ENCODE data around the gene MAGEB17. TPM values are rescaled to one million over a fixed set of nuclear protein-coding genes. Genes with fewer than 3 reads are reported as not detected.

Gene MAGEB17
- total and polyA plus RNA-seq, 2 of the 8 experiments (the other 6 are each of a cell fraction or from before 2014, with no cell fraction given): 0.48 to 1.1 TPM

DNA sequence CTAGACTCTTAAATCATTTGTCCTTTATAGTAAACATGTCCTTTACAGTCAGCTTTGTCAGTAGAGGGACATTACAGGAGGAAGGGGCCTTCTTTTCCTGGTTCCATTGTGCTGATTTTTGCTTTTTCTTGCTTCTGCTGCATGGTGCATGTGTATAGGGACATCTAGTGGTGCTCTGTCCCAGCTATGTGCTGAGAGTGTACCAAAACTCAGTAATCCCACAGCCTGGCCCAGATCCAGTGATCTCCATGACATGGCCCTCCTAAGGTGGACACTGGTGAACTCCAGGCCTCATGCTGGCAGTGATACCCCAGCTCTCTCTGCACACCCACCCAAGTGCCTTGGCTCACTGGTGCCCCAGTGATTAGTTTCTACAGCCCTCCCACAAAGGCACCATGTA, 45.2 kb downstream of the MAGEB17 start:
- H3K79me2 ChIP-seq (ENCODE audit: control insufficient read depth in 1 of 2, insufficient read depth in 2 of 2, low read length in 2 of 2): no peaks in the 10 kb centered on the region
- DNase-seq (ENCODE audit: low read depth in 1 of 2, low spot score in 2 of 2) (no peak), FAIRE-seq (peak; percentile 28)
- H3K18ac ChIP-seq (ENCODE audit: extremely low read depth, low read length): peak overlapping the region; percentile 95
- H3K79me1 ChIP-seq (ENCODE audit: low read depth, low read length): no peaks in the 10 kb centered on the region
- no peak overlapping the region for H2BK15ac ChIP-seq (ENCODE audit: low read length)
- no peaks in the 10 kb centered on the region for H3K27me3 ChIP-seq (replicated peaks in 1 of 4; ENCODE audit: control insufficient read depth in 3 of 4, extremely low read depth in 1 of 4, insufficient read depth in 3 of 4, low read length in 3 of 4)
- no peak overlapping the region for H4K5ac ChIP-seq (ENCODE audit: insufficient read length, low read depth, low read length)
- H3K9me3 ChIP-seq (ENCODE audit: insufficient read depth in 2 of 2, low read depth in 1 of 2, low read length in 1 of 2): no peaks in the 10 kb centered on the region
- H2AK5ac ChIP-seq (ENCODE audit: low read depth, low read length): peak overlapping the region; percentile 98
- ChIA-PET POLR2A (ENCODE audit: partially characterized antibody) (interaction anchor here (1.5 kb wide), 1 partner anchor 365 kb away, joined by 4 read pairs; no protein-coding TSS in a partner anchor), CTCF (ENCODE audit: partially characterized antibody) (interaction anchor here (0.8 to 1.8 kb wide), 13 partner anchors 13 to 459 kb away, joined by 3 to 10 read pairs (median 4); partner anchors contain the start of gene GRPR)
- no peaks in the 10 kb centered on the region for H4K20me1 ChIP-seq (replicated peaks in 1 of 2; ENCODE audit: control insufficient read depth in 1 of 2, insufficient read depth in 2 of 2, low read length in 2 of 2)
- H3K4me1 ChIP-seq (replicated peaks in 1 of 4; ENCODE audit: control insufficient read depth in 3 of 4, insufficient read depth in 4 of 4, low read length in 3 of 4): peaks cover 2 to 16% (median 4%) of the 10 kb centered on the region in 4 experiments; a peak in 5 of 7 replicates
- no peak overlapping the region for H3K27ac ChIP-seq (ENCODE audit: low read depth, low read length)
- TF ChIP-seq, protein P1, sequence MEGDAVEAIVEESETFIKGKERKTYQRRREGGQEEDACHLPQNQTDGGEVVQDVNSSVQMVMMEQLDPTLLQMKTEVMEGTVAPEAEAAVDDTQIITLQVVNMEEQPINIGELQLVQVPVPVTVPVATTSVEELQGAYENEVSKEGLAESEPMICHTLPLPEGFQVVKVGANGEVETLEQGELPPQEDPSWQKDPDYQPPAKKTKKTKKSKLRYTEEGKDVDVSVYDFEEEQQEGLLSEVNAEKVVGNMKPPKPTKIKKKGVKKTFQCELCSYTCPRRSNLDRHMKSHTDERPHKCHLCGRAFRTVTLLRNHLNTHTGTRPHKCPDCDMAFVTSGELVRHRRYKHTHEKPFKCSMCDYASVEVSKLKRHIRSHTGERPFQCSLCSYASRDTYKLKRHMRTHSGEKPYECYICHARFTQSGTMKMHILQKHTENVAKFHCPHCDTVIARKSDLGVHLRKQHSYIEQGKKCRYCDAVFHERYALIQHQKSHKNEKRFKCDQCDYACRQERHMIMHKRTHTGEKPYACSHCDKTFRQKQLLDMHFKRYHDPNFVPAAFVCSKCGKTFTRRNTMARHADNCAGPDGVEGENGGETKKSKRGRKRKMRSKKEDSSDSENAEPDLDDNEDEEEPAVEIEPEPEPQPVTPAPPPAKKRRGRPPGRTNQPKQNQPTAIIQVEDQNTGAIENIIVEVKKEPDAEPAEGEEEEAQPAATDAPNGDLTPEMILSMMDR (IDR thresholded peaks at IDR 0.05; ENCODE audit: control extremely low read depth in 1 of 3, insufficient read depth in 1 of 3, low read depth in 1 of 3, low read length in 3 of 3): peak in 2 of 3 experiments; percentile 44 to 52; a peak in 3 of 4 replicates
- TF ChIP-seq SP4 (IDR thresholded peaks at IDR 0.05; ENCODE audit: low read length) (no peak), RAD21 (IDR thresholded peaks at IDR 0.05 in 1 of 2, conservative IDR thresholded peaks at IDR 0.05 in 1 of 2; ENCODE audit: low read depth in 2 of 2, low read length in 2 of 2) (peak; percentile 80 to 83), TCF12 (IDR thresholded peaks at IDR 0.05; ENCODE audit: low read depth, low read length) (no peak), HDAC2 (IDR thresholded peaks at IDR 0.05; ENCODE audit: borderline replicate concordance in 1 of 2, low read depth in 2 of 2, low read length in 2 of 2) (no peak), BCL11A (IDR thresholded peaks at IDR 0.05; ENCODE audit: low read depth in 2 of 2, low read length in 2 of 2) (no peak)
- H2BK5ac ChIP-seq (ENCODE audit: low read depth, low read length): peak overlapping the region; percentile 96; the same call in 1 of the 2 replicates
- H2AFZ ChIP-seq (ENCODE audit: low read length): no peak overlapping the region
- no peak overlapping the region for H3K4me2 ChIP-seq (ENCODE audit: insufficient read depth in 1 of 2, low read depth in 2 of 2, low read length in 2 of 2)
- peak overlapping the region; percentile 97 for H2BK12ac ChIP-seq (ENCODE audit: low read depth, low read length)
- no peak overlapping the region for H3K56ac ChIP-seq (replicated peaks; ENCODE audit: insufficient read length, low read depth, low read length)
- no peak overlapping the region for H3K14ac ChIP-seq (ENCODE audit: insufficient read length)
- H3K23me2 ChIP-seq (ENCODE audit: low read depth, low read length): no peaks in the 10 kb centered on the region
- no peak overlapping the region; the same call in 1 of the 2 replicates for H4K8ac ChIP-seq (ENCODE audit: extremely low read depth, insufficient read depth, low read length)
- peak overlapping the region; percentile 44 for H3K4ac ChIP-seq (replicated peaks; ENCODE audit: insufficient read length, low read depth, low read length)
- H2BK120ac ChIP-seq (replicated peaks; ENCODE audit: low read depth, low read length): peak overlapping the region; percentile 97
- no peak overlapping the region for H3K23ac ChIP-seq (ENCODE audit: insufficient read length)
- H3K9ac ChIP-seq (replicated peaks in 1 of 4; ENCODE audit: extremely low read depth in 1 of 4, low read depth in 3 of 4, low read length in 3 of 4): no peak overlapping the region
- H4K91ac ChIP-seq (replicated peaks; ENCODE audit: insufficient read length, low read length): peak overlapping the region; percentile 68
- peak overlapping the region; percentile 96; the same call in 1 of the 2 replicates for H2BK20ac ChIP-seq (ENCODE audit: low read length)
- H3K4me3 ChIP-seq (ENCODE audit: extremely low read depth in 1 of 4, insufficient read depth in 2 of 4, low read depth in 3 of 4, low read length in 4 of 4): no peak overlapping the region
- H3K36me3 ChIP-seq (ENCODE audit: control insufficient read depth in 2 of 4, insufficient read depth in 4 of 4, low read length in 3 of 4): no peaks in the 10 kb centered on the region
